GM18951 (cell line): ENCODE measurements around the gene FBXL13.
"Not testable (repeated sequence)": the region's sequence is repeated elsewhere in the genome, so short reads cannot be mapped to it uniquely, and the experiment has no call there.

ENCODE experiments used
- POLR2A ChIP-seq: IDR thresholded peaks from 4 replicates; pipeline ENCODE4 v1.6.1; 2011; ENCODE audit warnings: mild to moderate bottlenecking; ENCODE audit not compliant: insufficient read length, insufficient read depth; ENCODE audit errors: extremely low read depth
- in situ Hi-C: fragments of 300-500 bp; cut with MboI; formaldehyde crosslinking; loops from one replicate; pipeline ENCODE4 v1.12.0; 2022; ENCODE audit warnings: low sequenced_read_pairs, mixed read lengths, inconsistent platforms; ENCODE audit not compliant: unreplicated experiment

Gene FBXL13

DNA sequence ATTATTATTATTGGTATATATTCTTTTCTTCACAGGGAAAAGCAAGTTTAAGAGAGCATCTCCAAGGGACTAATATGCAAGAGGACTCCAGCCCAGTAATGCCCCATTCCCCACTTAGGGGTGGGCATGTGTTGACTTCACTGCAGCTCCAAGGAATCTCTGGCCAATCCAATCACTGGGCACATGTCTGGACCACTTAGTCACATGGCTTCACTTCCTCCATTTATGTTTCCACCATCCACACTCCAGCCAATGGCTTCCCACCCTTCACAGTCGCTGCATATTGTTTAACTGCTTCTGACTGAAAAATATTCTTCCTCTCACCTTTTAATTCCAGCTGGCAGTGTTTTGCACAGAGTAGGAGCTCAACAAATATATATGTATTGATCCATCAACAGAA lies 43.6 kb downstream of the FBXL13 start:
- in situ Hi-C loops, result no loop called here
- no peak for TF ChIP-seq POLR2A

GRCh38 chr7:103025341-103025740 lies 49.3 kb downstream of the FBXL13 start:
- in situ Hi-C loops, result no loop called here
- TF ChIP-seq POLR2A, result no peak

GRCh38 chr7:103023578-103023977 lies 51.0 kb downstream of the FBXL13 start:
- in situ Hi-C loops, result not testable (repeated sequence)

DNA sequence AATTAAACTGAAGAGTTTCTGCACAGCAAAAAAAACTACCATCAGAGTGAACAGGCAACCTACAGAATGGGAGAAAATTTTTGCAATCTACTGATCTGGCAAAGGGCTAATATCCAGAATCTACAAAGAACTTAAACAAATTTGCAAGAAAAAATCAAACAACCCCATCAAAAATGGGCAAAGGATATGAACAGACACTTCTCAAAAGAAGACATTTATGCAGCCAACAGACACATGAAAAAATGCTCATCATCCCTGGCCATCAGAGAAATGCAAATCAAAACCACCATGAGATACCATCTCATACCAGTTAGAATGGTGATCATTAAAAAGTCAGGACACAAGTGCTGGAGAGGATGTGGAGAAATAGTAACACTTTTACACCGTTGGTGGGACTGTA lies 53.1 kb downstream of the FBXL13 start:
- in situ Hi-C loops, result not testable (repeated sequence)

GRCh38 chr7:103020876-103021275 lies 53.7 kb downstream of the FBXL13 start:
- in situ Hi-C loops, result not testable (repeated sequence)

DNA sequence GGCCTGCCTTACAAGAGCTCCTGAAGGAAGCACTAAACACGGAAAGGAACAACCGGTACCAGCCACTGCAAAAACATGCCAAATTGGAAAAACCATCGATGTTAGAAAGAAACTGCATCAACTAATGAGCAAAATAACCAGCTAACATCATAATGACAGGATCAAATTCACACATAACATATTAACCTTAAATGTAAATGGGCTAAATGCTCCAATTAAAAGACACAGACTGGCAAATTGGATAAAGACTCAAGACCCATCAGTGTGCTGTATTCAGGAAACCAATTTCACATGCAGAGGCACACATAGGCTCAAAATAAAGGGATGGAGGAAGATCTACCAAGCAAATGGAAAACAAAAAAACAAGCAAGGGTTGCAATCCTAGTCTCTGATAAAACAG lies 56.3 kb downstream of the FBXL13 start:
- in situ Hi-C loops, result not testable (repeated sequence)

- no peak for TF ChIP-seq POLR2A
- in situ Hi-C loops, result no loop called here
Measured at GRCh38 chr7:103011650-103012049, 62.9 kb downstream of the FBXL13 start.

DNA sequence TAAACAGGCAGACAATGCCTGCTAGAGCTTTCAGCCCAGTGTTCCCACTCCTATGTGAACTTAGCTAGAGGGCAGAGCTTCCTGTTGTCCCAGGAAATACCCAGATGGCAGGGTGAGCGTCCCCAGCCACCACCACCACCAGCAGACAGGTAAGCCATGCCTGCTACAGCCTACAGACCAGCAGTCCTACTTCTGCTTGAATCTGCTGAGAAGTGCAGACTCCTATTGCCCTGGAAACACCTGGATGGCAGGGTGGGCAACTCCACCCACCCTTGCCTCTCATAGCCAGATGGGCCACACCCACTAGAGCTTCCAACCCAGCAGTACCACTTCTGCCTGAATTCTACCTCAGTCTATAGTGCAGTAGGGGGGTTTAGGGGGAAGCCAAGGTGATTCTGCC lies 64.4 kb downstream of the FBXL13 start:
- in situ Hi-C loops, result no loop called here
- TF ChIP-seq POLR2A, result no peak

DNA sequence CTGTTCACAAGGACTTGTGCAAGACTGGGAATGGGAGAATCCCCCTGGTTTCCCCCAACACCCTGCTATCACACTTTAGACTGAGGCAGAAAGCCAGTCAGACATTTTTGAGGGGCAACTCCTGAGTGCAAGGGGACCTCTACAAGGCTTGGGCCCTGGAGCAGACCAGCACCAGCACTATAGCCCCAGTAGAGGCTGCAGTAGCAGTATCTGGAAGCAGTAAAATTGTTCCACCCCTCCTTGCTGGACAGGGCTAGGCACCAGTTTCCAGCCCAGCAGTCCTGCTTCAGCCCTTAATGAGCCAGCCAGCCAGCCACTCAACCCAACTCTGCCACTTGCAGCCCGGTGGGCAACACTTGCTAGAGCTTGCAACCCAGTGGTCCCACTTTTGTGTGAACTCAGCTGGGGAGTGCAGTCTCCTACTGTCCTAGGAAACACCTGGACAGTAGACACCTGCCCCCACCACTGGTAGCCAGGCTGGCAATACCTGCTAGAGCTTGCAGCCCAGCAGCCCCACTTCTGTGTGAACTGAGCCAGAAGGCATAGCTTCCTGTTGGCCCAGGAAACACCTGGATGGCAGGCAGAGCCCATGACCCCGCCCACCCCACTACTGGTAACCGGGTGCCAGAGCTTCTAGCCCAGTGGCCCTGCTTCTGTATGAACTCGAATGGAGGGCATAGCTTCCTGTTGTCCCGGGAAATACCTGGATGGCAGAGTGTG lies 65.0 kb downstream of the FBXL13 start:
- in situ Hi-C loops, result no loop called here
- no peak for TF ChIP-seq POLR2A

DNA sequence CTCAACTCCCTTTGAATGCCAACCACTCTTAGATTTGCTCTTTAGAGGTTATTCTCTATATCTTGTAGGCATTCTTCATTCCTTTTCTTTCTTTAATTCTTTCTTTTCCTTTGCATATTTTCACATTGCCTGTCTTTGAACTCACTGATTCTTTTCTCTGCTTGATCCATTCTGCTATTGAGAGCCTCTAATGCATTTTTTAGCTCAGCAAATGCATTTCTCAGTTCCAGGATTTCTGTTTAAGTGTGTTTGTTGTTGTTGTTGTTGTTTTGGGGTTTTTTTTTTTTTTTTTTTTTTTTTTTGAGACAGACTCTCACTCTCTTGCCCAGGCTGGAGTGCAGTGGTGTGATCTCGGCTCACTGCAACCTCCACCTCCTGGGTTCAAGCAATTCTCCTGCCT lies 71.6 kb downstream of the FBXL13 start:
- TF ChIP-seq POLR2A, result no peak
- in situ Hi-C loops, result no loop called here

GRCh38 chr7:103001210-103001609 lies 73.4 kb downstream of the FBXL13 start:
- TF ChIP-seq POLR2A, result no peak
- in situ Hi-C loops, result no loop called here

DNA sequence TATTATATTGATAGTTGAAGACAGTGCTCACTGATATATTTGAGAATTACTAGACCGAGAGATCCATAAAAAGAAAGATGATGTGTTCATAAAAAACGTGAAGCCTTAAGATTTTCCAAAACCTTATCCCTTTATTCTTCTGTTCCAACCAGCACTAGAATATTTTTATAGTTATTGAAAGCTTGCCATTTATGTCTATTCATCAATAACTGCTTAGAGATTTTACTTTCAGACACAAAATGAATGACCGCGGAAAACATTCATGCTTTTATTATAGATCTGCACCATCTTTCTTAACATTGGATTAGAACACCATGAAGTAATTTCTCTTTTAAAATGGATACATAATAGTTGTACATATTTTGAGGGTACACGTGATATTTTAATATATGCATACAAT lies 77.6 kb downstream of the FBXL13 start:
- TF ChIP-seq POLR2A, result no peak
- in situ Hi-C loops, result no loop called here

GRCh38 chr7:102995609-102996008 lies 79.0 kb downstream of the FBXL13 start:
- in situ Hi-C loops, result not testable (repeated sequence)

DNA sequence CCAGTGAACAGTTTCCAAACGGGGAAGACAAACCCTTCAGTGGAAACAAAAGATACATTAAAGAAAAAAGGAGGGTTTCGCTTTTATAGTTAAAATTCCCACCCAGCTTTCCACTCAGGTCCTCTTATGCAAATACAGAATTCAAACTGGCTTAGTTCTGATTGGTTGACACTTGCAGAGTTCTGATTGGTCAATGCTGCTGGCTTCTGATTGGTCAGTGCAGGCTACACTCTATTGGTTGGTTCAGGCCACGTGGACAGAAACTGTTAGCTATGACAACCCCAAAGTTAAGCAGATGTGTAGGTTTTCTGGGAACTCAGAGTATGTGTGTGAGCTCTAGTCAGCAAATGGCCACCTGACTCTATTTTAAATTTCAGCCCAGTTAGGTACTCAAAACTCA lies 80.0 kb downstream of the FBXL13 start:
- in situ Hi-C loops, result no loop called here
- no peak for TF ChIP-seq POLR2A

- TF ChIP-seq POLR2A, result no peak
- in situ Hi-C loops, result no loop called here
Measured at GRCh38 chr7:102993718-102994029, 80.9 kb downstream of the FBXL13 start.
